ENCODE data around the gene FCHSD2. TPM values are rescaled to one million over a fixed set of nuclear protein-coding genes. Genes with fewer than 3 reads are reported as not detected.
"Not testable (repeated sequence)": the region's sequence is repeated elsewhere in the genome, so short reads cannot be mapped to it uniquely, and the experiment has no call there.

FCHSD2 gene
- total RNA-seq, 2 donors from 2014 or later = 21.7 to 22.3 TPM

DNA sequence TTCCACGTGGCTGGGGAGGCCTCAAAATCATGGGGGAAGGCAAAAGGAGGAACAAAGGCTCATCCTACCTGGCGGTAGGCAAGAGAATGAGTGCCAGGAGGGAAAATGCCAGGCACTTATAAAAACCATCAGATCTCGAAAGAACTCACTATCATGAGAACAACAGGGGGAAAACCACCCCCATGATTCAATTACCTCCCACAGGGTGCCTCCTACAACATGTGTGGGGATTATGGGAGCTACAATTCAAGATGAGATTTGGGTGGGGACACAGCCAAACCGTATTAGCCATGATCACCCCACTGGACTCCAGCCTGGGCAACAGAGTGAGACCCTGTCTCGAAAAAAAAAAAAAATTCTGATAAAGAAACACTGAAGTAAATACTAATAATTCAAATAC is 87.1 kb downstream of the FCHSD2 start:
- H3K4me3 Mint-ChIP-seq = no peak overlapping the region
- peaks cover 4% of the 10 kb centered on the region for H3K9me3 Mint-ChIP-seq
- H3K36me3 Mint-ChIP-seq (ENCODE audit: low read depth) = peaks cover 6% of the 10 kb centered on the region
- no peak overlapping the region for H3K27ac Mint-ChIP-seq
- H3K4me1 Mint-ChIP-seq = peaks cover 10% of the 10 kb centered on the region
- ATAC-seq (replicated peaks) = no peak
- H3K27me3 Mint-ChIP-seq = no peaks in the 10 kb centered on the region

DNA sequence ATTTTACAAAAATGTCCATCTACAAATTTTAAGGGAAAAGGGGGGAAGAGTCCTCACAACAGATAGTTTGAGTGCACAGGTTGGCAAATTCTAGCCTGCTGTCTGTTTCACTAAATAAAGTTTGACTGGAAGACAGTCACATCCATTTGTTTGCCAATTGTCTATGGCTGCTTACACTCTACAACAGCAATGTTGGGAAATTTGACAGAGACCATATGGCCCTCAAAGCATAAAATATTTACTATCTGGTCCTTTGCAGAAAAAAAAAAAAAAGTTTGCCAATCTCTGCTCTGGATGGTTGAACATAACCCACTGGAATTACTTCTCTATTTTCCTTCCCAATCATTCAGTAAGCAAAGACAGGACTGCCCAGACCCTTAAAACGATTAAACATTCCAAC is 88.2 kb downstream of the FCHSD2 start:
- Mint-ChIP-seq H3K36me3 (ENCODE audit: low read depth) (peaks cover 6% of the 10 kb centered on the region), H3K9me3 (peaks cover 4% of the 10 kb centered on the region), H3K27ac (no peak overlapping the region), H3K4me1 (peaks cover 10% of the 10 kb centered on the region), H3K27me3 (no peaks in the 10 kb centered on the region), H3K4me3 (no peak overlapping the region)
- ATAC-seq (replicated peaks) = no peak

DNA sequence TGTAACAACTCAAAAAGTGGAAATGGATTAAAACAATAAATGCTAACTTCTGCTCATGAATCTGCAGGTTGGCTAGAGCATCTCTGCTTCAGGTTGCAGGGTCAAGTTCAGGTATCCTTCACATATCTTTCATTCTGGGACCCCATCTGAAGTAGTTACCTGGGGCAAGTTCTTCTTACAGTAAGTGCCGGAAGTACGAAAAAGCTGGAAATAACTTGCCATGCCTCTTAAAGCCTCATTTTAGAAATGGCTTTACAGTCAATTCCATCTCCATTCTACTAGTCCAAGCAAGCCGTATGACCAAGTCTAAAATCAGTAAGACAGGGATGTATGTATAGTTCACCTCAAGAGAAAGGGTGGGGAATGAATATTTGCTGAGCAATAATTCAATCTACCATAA is 93.7 kb downstream of the FCHSD2 start:
- H3K4me1 Mint-ChIP-seq = peaks cover 11% of the 10 kb centered on the region
- H3K4me3 Mint-ChIP-seq = peak overlapping the region; percentile 27
- H3K27me3 Mint-ChIP-seq = no peaks in the 10 kb centered on the region
- no peaks in the 10 kb centered on the region for H3K9me3 Mint-ChIP-seq
- H3K27ac Mint-ChIP-seq = no peak overlapping the region
- H3K36me3 Mint-ChIP-seq (ENCODE audit: low read depth) = no peaks in the 10 kb centered on the region
- no peak for ATAC-seq (replicated peaks)

DNA sequence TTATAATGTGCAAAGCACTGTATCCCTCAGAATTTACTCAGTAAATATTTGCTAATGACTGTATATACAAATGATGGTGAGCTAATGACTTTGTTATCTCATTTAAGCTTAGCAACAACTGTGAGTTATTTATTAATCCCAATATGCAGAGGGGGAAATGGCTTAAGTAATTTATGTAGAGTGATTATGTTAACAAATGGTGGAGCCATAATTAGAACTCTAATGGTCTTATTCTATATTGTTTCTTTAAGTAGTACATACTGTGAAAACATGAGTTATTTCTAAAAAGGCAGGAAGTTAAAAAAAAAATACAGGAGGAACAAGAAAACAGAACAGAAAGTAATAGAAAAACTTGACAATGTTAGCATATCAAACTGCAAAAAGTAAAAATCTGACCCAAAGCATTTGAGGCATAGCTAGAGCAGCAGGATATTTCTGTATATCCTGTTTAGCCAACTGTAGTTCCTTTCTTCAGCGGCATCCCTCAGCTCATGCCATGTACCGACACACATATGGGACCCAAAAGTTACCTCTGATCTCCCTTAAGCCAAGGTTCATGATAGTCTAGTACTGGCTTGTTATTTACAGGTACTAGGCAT is 94.2 kb downstream of the FCHSD2 start:
- Mint-ChIP-seq H3K4me3 (peak overlapping the region; percentile 27), H3K36me3 (ENCODE audit: low read depth) (no peaks in the 10 kb centered on the region), H3K9me3 (no peaks in the 10 kb centered on the region), H3K27ac (no peak overlapping the region), H3K4me1 (peaks cover 11% of the 10 kb centered on the region), H3K27me3 (no peaks in the 10 kb centered on the region)
- no peak for ATAC-seq (replicated peaks)

DNA sequence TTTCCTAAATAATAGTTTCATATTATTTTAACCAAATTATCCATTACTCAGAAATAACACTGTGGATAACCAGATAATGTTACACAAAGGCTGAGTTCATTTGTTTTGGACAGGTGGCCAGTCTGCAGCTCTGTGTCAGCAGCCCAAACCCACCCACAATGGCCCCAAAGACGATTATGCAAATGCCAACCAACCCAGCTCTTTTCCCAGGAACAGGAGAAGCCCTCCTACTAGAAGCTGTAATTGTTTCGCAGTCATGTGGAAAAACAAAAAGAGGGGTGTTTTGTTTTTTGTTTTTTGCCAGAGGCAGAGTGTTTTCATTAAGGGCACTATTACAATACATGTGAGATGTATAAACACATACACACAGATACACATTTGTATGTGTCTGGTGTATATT is 102.1 kb downstream of the FCHSD2 start:
- no peak for ATAC-seq (replicated peaks)
- no peaks in the 10 kb centered on the region for H3K36me3 Mint-ChIP-seq (ENCODE audit: low read depth)
- no peaks in the 10 kb centered on the region for H3K4me1 Mint-ChIP-seq
- H3K27ac Mint-ChIP-seq = no peak overlapping the region
- no peaks in the 10 kb centered on the region for H3K9me3 Mint-ChIP-seq
- no peaks in the 10 kb centered on the region for H3K27me3 Mint-ChIP-seq
- no peak overlapping the region for H3K4me3 Mint-ChIP-seq

DNA sequence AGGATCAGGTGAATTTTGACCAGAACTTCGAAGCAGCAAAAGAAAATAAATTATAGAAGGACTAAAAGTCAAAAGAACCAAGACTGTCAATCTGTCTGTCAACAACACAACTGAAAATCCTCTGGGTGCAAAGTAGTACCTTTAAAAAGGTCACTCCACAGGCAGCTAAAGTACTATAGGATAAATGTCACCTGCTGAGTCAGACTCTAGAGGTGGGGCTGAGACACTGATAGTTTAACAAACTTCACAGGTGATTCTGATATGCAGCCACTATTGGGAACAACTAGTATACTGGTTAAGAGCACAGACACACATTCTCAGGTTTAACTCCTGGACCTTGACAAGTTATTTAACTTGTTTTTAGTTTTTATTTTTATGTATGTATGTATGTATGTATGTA is 107.3 kb downstream of the FCHSD2 start:
- H3K4me1 Mint-ChIP-seq = peaks cover 14% of the 10 kb centered on the region
- peak overlapping the region; percentile 85 for H3K27ac Mint-ChIP-seq
- peak overlapping the region; percentile 66 for H3K4me3 Mint-ChIP-seq
- no peaks in the 10 kb centered on the region for H3K36me3 Mint-ChIP-seq (ENCODE audit: low read depth)
- H3K27me3 Mint-ChIP-seq = no peaks in the 10 kb centered on the region
- peak; percentile 87 for ATAC-seq (replicated peaks)
- no peaks in the 10 kb centered on the region for H3K9me3 Mint-ChIP-seq

DNA sequence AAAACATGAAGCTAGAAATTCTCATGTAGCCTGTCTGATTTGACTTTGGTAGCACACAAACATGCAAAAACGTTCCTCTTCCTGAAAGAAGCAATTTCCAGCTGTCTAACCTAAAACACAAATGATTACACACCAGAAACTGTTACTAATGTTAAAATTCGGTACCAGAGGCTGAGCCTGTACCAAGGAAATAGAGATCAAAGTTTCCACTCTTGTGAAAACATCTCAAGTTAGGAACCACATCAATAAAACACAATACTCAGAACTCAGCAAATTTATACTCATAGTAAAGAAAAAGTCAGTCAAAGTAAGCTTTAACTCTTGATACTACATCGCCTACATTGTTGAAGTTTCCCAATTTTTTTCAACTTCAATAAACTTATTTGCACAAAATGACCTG is 107.8 kb downstream of the FCHSD2 start:
- Mint-ChIP-seq H3K9me3 (no peaks in the 10 kb centered on the region), H3K4me3 (peak overlapping the region; percentile 66), H3K27me3 (no peaks in the 10 kb centered on the region), H3K27ac (peak overlapping the region; percentile 85), H3K36me3 (ENCODE audit: low read depth) (no peaks in the 10 kb centered on the region), H3K4me1 (peaks cover 14% of the 10 kb centered on the region)
- peak; percentile 92 for ATAC-seq (replicated peaks)

DNA sequence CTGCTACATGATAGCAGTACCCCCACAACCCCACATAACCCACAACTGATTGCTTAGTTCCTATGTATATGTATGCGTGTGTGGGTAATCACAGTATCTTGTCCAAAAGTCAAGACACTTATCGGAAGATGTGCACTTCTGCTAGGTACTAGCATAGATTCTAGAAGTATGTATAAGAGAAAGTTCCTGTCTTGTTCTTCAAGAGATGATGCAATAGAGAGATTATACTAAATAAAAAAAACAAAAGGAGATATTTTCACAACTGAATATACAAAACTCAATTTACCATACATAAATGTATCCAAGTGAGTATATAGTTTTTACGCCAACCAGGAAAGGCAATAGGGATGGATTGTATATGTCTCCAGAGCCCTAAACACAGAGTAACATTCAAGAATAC is 112.0 kb downstream of the FCHSD2 start:
- Mint-ChIP-seq H3K27me3 (no peaks in the 10 kb centered on the region), H3K9me3 (peaks cover 9% of the 10 kb centered on the region), H3K4me1 (peaks cover 21% of the 10 kb centered on the region), H3K27ac (no peak overlapping the region), H3K36me3 (ENCODE audit: low read depth) (peaks cover 11% of the 10 kb centered on the region), H3K4me3 (no peak overlapping the region)
- ATAC-seq (replicated peaks) = no peak

DNA sequence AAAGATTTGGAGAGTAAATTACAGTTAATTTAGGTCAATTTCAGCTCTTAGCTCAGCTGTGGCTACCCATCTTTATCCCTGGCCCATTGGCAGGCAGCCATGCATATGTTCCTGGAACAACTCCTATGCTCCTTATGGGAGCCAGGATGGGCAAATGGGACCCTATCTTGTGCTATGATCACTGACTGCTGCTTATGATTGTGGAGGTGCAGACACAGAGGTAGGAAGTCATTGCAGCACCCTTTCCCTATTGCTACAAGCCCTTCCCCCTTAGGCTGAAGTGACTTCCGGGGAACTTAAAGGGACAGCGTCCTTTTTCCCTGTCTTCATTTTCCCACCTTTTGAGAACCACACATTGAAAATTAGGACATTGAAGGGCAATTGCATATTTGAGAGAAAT is 112.7 kb downstream of the FCHSD2 start:
- peaks cover 15% of the 10 kb centered on the region for H3K9me3 Mint-ChIP-seq
- peaks cover 13% of the 10 kb centered on the region for H3K36me3 Mint-ChIP-seq (ENCODE audit: low read depth)
- no peaks in the 10 kb centered on the region for H3K27me3 Mint-ChIP-seq
- ATAC-seq (replicated peaks) = no peak
- H3K4me1 Mint-ChIP-seq = peaks cover 19% of the 10 kb centered on the region
- H3K27ac Mint-ChIP-seq = no peak overlapping the region
- H3K4me3 Mint-ChIP-seq = no peak overlapping the region

DNA sequence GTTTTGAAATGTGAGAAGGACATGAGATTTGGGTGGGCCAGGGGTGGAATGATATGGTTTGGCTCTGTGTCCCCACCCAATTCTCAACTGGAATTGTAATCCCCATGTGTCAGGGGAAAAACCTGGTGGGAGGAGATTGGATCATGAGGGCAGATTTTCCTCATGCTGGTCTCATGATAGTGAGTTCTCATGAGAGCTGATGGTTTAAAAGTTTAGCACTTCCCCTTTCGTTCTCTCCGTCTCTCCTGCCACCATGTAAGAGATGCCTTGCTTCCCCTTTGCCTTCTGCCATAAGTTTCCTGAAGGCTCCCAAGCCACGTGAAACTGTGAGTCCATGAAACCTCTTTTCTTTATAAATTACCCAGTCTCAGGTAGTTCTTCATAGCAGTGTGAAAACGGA is 113.5 kb downstream of the FCHSD2 start:
- H3K36me3 Mint-ChIP-seq (ENCODE audit: low read depth) = peaks cover 20% of the 10 kb centered on the region
- no peaks in the 10 kb centered on the region for H3K27me3 Mint-ChIP-seq
- no peak overlapping the region for H3K4me3 Mint-ChIP-seq
- H3K9me3 Mint-ChIP-seq = peaks cover 23% of the 10 kb centered on the region
- peaks cover 16% of the 10 kb centered on the region for H3K4me1 Mint-ChIP-seq
- H3K27ac Mint-ChIP-seq = no peak overlapping the region
- ATAC-seq (replicated peaks) = no peak

DNA sequence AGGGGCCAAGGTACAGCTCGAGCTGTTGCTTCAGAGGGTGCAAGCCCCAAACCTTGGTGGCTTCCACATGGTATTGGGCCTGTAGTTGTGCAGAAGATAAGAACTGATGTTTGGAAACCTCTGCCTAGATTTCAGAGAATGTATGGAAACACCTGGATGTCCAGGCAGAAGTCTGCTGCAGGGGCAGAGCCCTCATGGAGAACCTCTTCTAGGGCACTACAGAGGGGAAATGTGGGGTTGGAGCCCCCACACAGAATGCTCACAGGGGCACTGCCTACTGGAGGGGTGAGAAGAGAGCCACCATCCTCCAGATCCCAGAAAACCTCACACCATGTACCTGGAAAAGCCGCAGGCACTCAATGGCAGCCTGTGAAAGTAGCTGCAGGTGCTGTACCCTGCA is 114.3 kb downstream of the FCHSD2 start:
- H3K4me1 Mint-ChIP-seq = peaks cover 12% of the 10 kb centered on the region
- peaks cover 24% of the 10 kb centered on the region for H3K9me3 Mint-ChIP-seq
- ATAC-seq (replicated peaks); H3K27me3 Mint-ChIP-seq; H3K27ac Mint-ChIP-seq; H3K4me3 Mint-ChIP-seq: not testable (repeated sequence)
- peaks cover 22% of the 10 kb centered on the region for H3K36me3 Mint-ChIP-seq (ENCODE audit: low read depth)

DNA sequence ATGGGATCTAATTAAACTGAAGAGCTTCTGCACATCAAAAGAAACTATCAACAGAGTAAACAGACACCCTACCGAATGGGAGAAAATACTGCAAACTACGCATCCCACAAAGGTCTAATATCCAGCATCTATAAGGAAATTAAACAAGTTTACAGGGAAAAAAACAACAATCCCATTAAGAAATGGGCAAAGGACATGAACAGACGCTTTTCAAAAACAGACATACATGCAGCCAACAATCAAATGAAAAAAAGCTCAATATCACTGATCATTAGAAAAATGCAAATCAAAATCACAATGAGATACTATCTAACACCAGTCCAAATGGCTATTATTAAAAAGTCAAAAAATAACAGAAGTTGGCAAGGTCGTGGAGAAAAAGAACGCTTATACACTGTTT is 117.5 kb downstream of the FCHSD2 start:
- Mint-ChIP-seq H3K4me1 (peaks cover 7% of the 10 kb centered on the region), H3K36me3 (ENCODE audit: low read depth) (peaks cover 22% of the 10 kb centered on the region), H3K27ac (no peak overlapping the region), H3K4me3 (no peak overlapping the region), H3K9me3 (peaks cover 24% of the 10 kb centered on the region), H3K27me3 (no peaks in the 10 kb centered on the region)
- no peak for ATAC-seq (replicated peaks)

DNA sequence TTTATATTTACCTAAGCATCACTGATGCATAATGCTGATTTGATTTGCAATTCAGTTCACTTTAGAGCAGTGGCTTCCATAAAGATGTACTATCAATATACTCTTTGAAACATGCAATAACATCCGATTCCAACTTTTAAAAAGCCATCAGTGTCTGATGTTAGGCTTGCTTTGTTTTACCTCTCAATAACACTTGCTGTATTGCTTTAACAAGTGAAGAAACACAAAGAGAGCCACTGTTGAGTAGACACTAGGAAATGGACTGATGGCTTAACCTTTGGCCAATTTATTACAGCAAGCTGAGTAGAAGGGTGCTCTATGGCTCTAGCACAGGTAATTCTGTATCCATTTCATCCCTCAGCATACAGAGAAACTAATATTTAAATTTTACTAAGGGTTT is 122.1 kb downstream of the FCHSD2 start:
- no peaks in the 10 kb centered on the region for H3K4me1 Mint-ChIP-seq
- no peak overlapping the region for H3K4me3 Mint-ChIP-seq
- H3K9me3 Mint-ChIP-seq = peaks cover 15% of the 10 kb centered on the region
- no peak overlapping the region for H3K27ac Mint-ChIP-seq
- H3K36me3 Mint-ChIP-seq (ENCODE audit: low read depth) = peaks cover 11% of the 10 kb centered on the region
- no peaks in the 10 kb centered on the region for H3K27me3 Mint-ChIP-seq
- ATAC-seq (replicated peaks) = no peak

DNA sequence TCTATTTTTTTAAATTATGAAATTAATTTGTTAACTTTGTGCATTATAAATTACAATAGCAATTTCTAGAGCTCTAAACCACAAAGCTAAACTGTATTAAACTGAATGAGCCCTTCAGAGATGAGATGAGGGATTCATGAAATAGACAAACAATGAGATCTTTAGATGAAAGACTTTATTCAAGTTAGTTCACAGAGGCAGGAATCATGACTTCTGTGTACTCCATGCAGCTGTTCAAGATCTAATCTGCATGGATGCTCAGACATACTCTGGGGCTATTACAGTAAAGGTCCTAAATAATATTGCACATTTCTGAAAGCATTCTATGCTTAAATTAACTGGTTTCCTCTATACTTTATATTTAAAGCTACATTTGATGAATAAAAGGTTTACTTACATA is 122.7 kb downstream of the FCHSD2 start:
- Mint-ChIP-seq H3K36me3 (ENCODE audit: low read depth) (peaks cover 10% of the 10 kb centered on the region), H3K4me3 (no peak overlapping the region), H3K27ac (no peak overlapping the region), H3K27me3 (no peaks in the 10 kb centered on the region), H3K4me1 (no peaks in the 10 kb centered on the region), H3K9me3 (peaks cover 9% of the 10 kb centered on the region)
- no peak for ATAC-seq (replicated peaks)

DNA sequence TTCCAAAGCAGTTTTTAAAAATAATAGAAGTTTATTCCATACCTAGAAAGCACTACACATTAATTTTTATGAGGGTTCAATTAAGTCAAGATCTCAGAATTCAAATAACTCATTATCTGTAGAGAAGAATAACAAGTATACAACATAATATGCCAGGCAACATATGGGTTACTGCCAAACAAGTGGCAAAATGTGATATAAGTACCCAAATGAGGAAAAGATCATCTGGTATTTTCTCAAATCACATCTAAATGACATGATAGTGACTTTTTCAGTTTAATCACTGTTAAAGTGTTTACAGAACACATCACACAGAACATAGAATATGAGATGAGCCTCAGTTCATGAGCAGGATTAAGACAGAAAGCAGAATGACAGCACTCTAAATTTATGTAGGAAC is 123.3 kb downstream of the FCHSD2 start:
- Mint-ChIP-seq H3K9me3 (peaks cover 3% of the 10 kb centered on the region), H3K4me1 (no peaks in the 10 kb centered on the region), H3K27ac (no peak overlapping the region), H3K27me3 (no peaks in the 10 kb centered on the region), H3K36me3 (ENCODE audit: low read depth) (peaks cover 4% of the 10 kb centered on the region), H3K4me3 (no peak overlapping the region)
- no peak for ATAC-seq (replicated peaks)
